ENCODE measurements around the gene MEIOC.

- TF ChIP-seq MAX (IDR thresholded peaks at IDR 0.05; ENCODE audit: insufficient read depth, insufficient read length) (no peak), POLR2A (IDR thresholded peaks at IDR 0.05; ENCODE audit: low read depth, low read length) (no peak)
Observed at GRCh38 chr17:44647736-44648135, 8.5 kb upstream of the MEIOC start.
